ENCODE measurements around the gene BANF1. TPM values are rescaled to one million over a fixed set of nuclear protein-coding genes. Genes with fewer than 3 reads are reported as not detected.

BANF1 gene
- 10 to 100 TPM; 27.9 to 79.7 (median 34.0) TPM for total RNA-seq

- TF ChIP-seq EP300 (IDR thresholded peaks at IDR 0.05; ENCODE audit: low read depth) (no peak), CTCF (IDR thresholded peaks at IDR 0.05) (no peak), POLR2A (IDR thresholded peaks at IDR 0.05) (peak; percentile 70), POLR2AphosphoS5 (IDR thresholded peaks at IDR 0.05) (peak; percentile 78 to 89 (median 80))
- WGBS, 2 donors (ENCODE audit: low coverage in 1 of 2), result 0% methylated on average over 14 to 53 of the region's 55 CpGs
- in situ Hi-C loops (cut with MboI; ENCODE audit: low pct_ligation_motif_present in 1 of 4, low pct_unique_long_range_greater_than_20kb in 1 of 4, low sequenced_read_pairs in 3 of 4) (no loop called here), intact Hi-C loops (cut with DNase I; ENCODE audit: low total_unique reads) (no loop called here)
- Histone ChIP-seq H3K4me1 (peaks cover 9 to 24% (median 19%) of the 10 kb centered on the region in 4 donors), H3K4me3 (peak within 1 kb of the TSS; percentile 68 to 99 (median 82)), H3K27me3 (no peaks in the 10 kb centered on the region), H3K27ac (peak within 1 kb of the TSS; percentile 95 to 98 (median 97)), H3K9me3 (no peaks in the 10 kb centered on the region), H3K36me3 (peaks cover 0 to 24% (median 12%) of the 10 kb centered on the region in 4 donors)
- DNase-seq, result peak; percentile 95
These were observed at the start of gene BANF1, which contains the start of gene EIF1AD for GRCh38 chr11:66001942-66002647. TSS of gene BANF1 (plus strand) at chr11:66002503. CDS start at chr11:66003251, 748 bp downstream. TSS of gene EIF1AD (minus strand) at chr11:66002157. CDS start at chr11:66000389, 1,768 bp downstream.

- intact Hi-C loops (cut with DNase I; ENCODE audit: low total_unique reads) (no loop called here), in situ Hi-C loops (cut with MboI; ENCODE audit: low pct_ligation_motif_present in 1 of 4, low pct_unique_long_range_greater_than_20kb in 1 of 4, low sequenced_read_pairs in 3 of 4) (no loop called here)
- no peaks in the 10 kb centered on the region for H3K9me3 ChIP-seq
- H3K4me3 ChIP-seq, result no peak overlapping the region
- no peaks in the 10 kb centered on the region for H3K4me1 ChIP-seq
- no peaks in the 10 kb centered on the region for H3K36me3 ChIP-seq
- no peak overlapping the region for H3K27ac ChIP-seq
- 90% methylated on average over 20 of the region's 20 CpGs; no CpG with 5 or more reads in 1 of the 2 donors for WGBS, 2 donors (ENCODE audit: low coverage in 1 of 2)
- TF ChIP-seq POLR2A (IDR thresholded peaks at IDR 0.05), result no peak
- TF ChIP-seq EP300 (IDR thresholded peaks at IDR 0.05; ENCODE audit: low read depth), result no peak
- no peak for TF ChIP-seq POLR2AphosphoS5 (IDR thresholded peaks at IDR 0.05)
- TF ChIP-seq CTCF (IDR thresholded peaks at IDR 0.05), result no peak
- H3K27me3 ChIP-seq, result peaks cover 4% of the 10 kb centered on the region
- DNase-seq, result no peak
These were observed 48.8 kb upstream of the BANF1 start for GRCh38 chr11:65953471-65953870.

GRCh38 chr11:65954771-65955170, 47.5 kb upstream of the BANF1 start:
- Histone ChIP-seq H3K4me3 (no peak overlapping the region), H3K9me3 (no peaks in the 10 kb centered on the region), H3K27ac (no peak overlapping the region), H3K4me1 (no peaks in the 10 kb centered on the region), H3K36me3 (no peaks in the 10 kb centered on the region), H3K27me3 (peaks cover 4% of the 10 kb centered on the region)
- 73% methylated on average over 7 to 8 of the region's 8 CpGs for WGBS, 2 donors (ENCODE audit: low coverage in 1 of 2)
- in situ Hi-C loops (cut with MboI; ENCODE audit: low pct_ligation_motif_present in 1 of 4, low pct_unique_long_range_greater_than_20kb in 1 of 4, low sequenced_read_pairs in 3 of 4) (no loop called here), intact Hi-C loops (cut with DNase I; ENCODE audit: low total_unique reads) (no loop called here)
- no peak for DNase-seq
- TF ChIP-seq POLR2A (IDR thresholded peaks at IDR 0.05) (no peak), POLR2AphosphoS5 (IDR thresholded peaks at IDR 0.05) (no peak)

GRCh38 chr11:65958291-65958690, 44.0 kb upstream of the BANF1 start:
- TF ChIP-seq EP300 (IDR thresholded peaks at IDR 0.05; ENCODE audit: low read depth) (no peak), POLR2AphosphoS5 (IDR thresholded peaks at IDR 0.05) (no peak)
- H3K36me3 ChIP-seq, result no peaks in the 10 kb centered on the region
- in situ Hi-C loops (cut with MboI; ENCODE audit: low pct_ligation_motif_present in 1 of 4, low pct_unique_long_range_greater_than_20kb in 1 of 4, low sequenced_read_pairs in 3 of 4), result no loop called here
- WGBS, 2 donors (ENCODE audit: low coverage in 1 of 2), result 80% methylated on average over 1 to 4 of the region's 4 CpGs
- intact Hi-C loops (cut with DNase I; ENCODE audit: low total_unique reads), result no loop called here
- H3K4me3 ChIP-seq, result no peak overlapping the region
- peaks cover 4% of the 10 kb centered on the region for H3K27me3 ChIP-seq
- no peak for DNase-seq
- H3K9me3 ChIP-seq, result no peaks in the 10 kb centered on the region
- no peak overlapping the region for H3K27ac ChIP-seq
- H3K4me1 ChIP-seq, result peaks cover 14 to 18% (median 15%) of the 10 kb centered on the region in 4 donors

- peaks cover 18 to 24% (median 21%) of the 10 kb centered on the region in 4 donors for H3K4me1 ChIP-seq
- no peaks in the 10 kb centered on the region for H3K36me3 ChIP-seq
- intact Hi-C loops (cut with DNase I; ENCODE audit: low total_unique reads) (no loop called here), in situ Hi-C loops (cut with MboI; ENCODE audit: low pct_ligation_motif_present in 1 of 4, low pct_unique_long_range_greater_than_20kb in 1 of 4, low sequenced_read_pairs in 3 of 4) (no loop called here)
- TF ChIP-seq POLR2A (IDR thresholded peaks at IDR 0.05), result no peak
- no peak for TF ChIP-seq CTCF (IDR thresholded peaks at IDR 0.05)
- TF ChIP-seq EP300 (IDR thresholded peaks at IDR 0.05; ENCODE audit: low read depth), result no peak
- no peak for TF ChIP-seq POLR2AphosphoS5 (IDR thresholded peaks at IDR 0.05)
- no peaks in the 10 kb centered on the region for H3K9me3 ChIP-seq
- WGBS, 2 donors (ENCODE audit: low coverage in 1 of 2), result 89% methylated on average over 16 of the region's 17 CpGs; no CpG with 5 or more reads in 1 of the 2 donors
- H3K4me3 ChIP-seq, result no peak overlapping the region
- no peak for DNase-seq
- no peaks in the 10 kb centered on the region for H3K27me3 ChIP-seq
- H3K27ac ChIP-seq, result no peak overlapping the region
These were observed 43.4 kb upstream of the BANF1 start for GRCh38 chr11:65958774-65959420.
